Large intestine (tissue), 3 donors: ENCODE results near the gene APOC1. TPM values are rescaled to one million over a fixed set of nuclear protein-coding genes. Genes with fewer than 3 reads are reported as not detected.
"Not testable (repeated sequence)": the region's sequence is repeated elsewhere in the genome, so short reads cannot be mapped to it uniquely, and the experiment has no call there.

ENCODE experiments used
- DNase-seq, 2 donors: peaks; one replicate each; pipeline versions ENCODE4 v3.0.0 to v3.0.0-alpha.2; 2013
- H3K27ac ChIP-seq: one replicate; pipeline ENCODE4 v1.5.1; 2013; ENCODE audit warnings: low read length
- H3K27me3 ChIP-seq: 2 replicates; pipeline ENCODE4 v1.6.1; 2013; ENCODE audit warnings: low read length; ENCODE audit not compliant: control insufficient read depth, insufficient read depth
- H3K36me3 ChIP-seq: 2 replicates; pipeline ENCODE4 v1.6.1; 2013; ENCODE audit warnings: low read length; ENCODE audit not compliant: control insufficient read depth, insufficient read depth
- H3K4me1 ChIP-seq: one replicate; pipeline ENCODE4 v1.6.1; 2013; ENCODE audit warnings: low read length; ENCODE audit not compliant: control insufficient read depth, insufficient read depth
- H3K4me3 ChIP-seq: one replicate; pipeline ENCODE4 v1.5.1; 2013; ENCODE audit warnings: low read length
- H3K9me3 ChIP-seq: one replicate; pipeline ENCODE4 v1.6.1; 2013; ENCODE audit warnings: mild to moderate bottlenecking, low read depth, low read length, moderate library complexity; ENCODE audit not compliant: control insufficient read depth
- WGBS: methylation state at CpG from one replicate; pipeline ENCODE4 v1.1.5; 2013; ENCODE audit warnings: low lambda C conversion rate; ENCODE audit not compliant: insufficient coverage; 5-methylcytosine and 5-hydroxymethylcytosine counted together
- polyA plus RNA-seq: library from polyadenylated mRNA; unstranded; fragments of 120-200 nt; gene quantifications from one replicate; pipeline ENCODE4 v1.2.1, GENCODE V29; 2013

Gene APOC1
- polyA plus RNA-seq, 1 donor, result 11.3 TPM

- DNase-seq, H3K27ac ChIP-seq, H3K27me3 ChIP-seq, H3K9me3 ChIP-seq, H3K4me3 ChIP-seq, H3K36me3 ChIP-seq: not testable (repeated sequence)
- H3K4me1 ChIP-seq, result peaks cover 15% of the 10 kb centered on the region
- WGBS, result no CpG with 5 or more reads among the region's 6 CpGs
Observed at GRCh38 chr19:44911896-44912295, 2.5 kb upstream of the APOC1 start.

GRCh38 chr19:44912854-44913253, 1.6 kb upstream of the APOC1 start:
- Histone ChIP-seq H3K36me3 (no peaks in the 10 kb centered on the region), H3K27ac (no peak overlapping the region), H3K27me3 (peaks cover 2% of the 10 kb centered on the region), H3K4me1 (peaks cover 15% of the 10 kb centered on the region), H3K9me3 (peaks cover 3% of the 10 kb centered on the region), H3K4me3 (no peak overlapping the region)
- no CpG with 5 or more reads among the region's 6 CpGs for WGBS
- no peak for DNase-seq

- not testable (repeated sequence) for H3K27ac ChIP-seq, DNase-seq, H3K27me3 ChIP-seq, H3K9me3 ChIP-seq, H3K36me3 ChIP-seq
- WGBS, result 40% methylated on average over 2 of the region's 23 CpGs
- H3K4me1 ChIP-seq, result peaks cover 15% of the 10 kb centered on the region
- peak overlapping the region; percentile 58 for H3K4me3 ChIP-seq
Observed at GRCh38 chr19:44913512-44914432, 636 bp upstream of the APOC1 start.

- Histone ChIP-seq H3K4me1 (peaks cover 6% of the 10 kb centered on the region), H3K9me3 (no peaks in the 10 kb centered on the region), H3K36me3 (no peaks in the 10 kb centered on the region), H3K27ac (no peak overlapping the region), H3K4me3 (no peak overlapping the region), H3K27me3 (peaks cover 5% of the 10 kb centered on the region)
- DNase-seq, result no peak
- WGBS, result no CpG with 5 or more reads among the region's 8 CpGs
Observed at GRCh38 chr19:44924243-44924725, 9.9 kb downstream of the APOC1 start.

- peaks cover 6% of the 10 kb centered on the region for H3K4me1 ChIP-seq
- no peaks in the 10 kb centered on the region for H3K36me3 ChIP-seq
- H3K27me3 ChIP-seq, result peaks cover 5% of the 10 kb centered on the region
- WGBS, result no CpG with 5 or more reads among the region's 8 CpGs
- H3K4me3 ChIP-seq, result no peak overlapping the region
- no peaks in the 10 kb centered on the region for H3K9me3 ChIP-seq
- DNase-seq, result no peak
- H3K27ac ChIP-seq, result no peak overlapping the region
Observed at GRCh38 chr19:44925114-44925891, 10.9 kb downstream of the APOC1 start.

GRCh38 chr19:44926245-44927077, 12.1 kb downstream of the APOC1 start:
- not testable (repeated sequence) for H3K4me3 ChIP-seq, H3K4me1 ChIP-seq, H3K27ac ChIP-seq, H3K27me3 ChIP-seq, H3K36me3 ChIP-seq, DNase-seq, H3K9me3 ChIP-seq
- WGBS, result no CpG with 5 or more reads among the region's 19 CpGs

- no peak for DNase-seq
- Histone ChIP-seq H3K4me1 (peaks cover 6% of the 10 kb centered on the region), H3K27me3 (peaks cover 5% of the 10 kb centered on the region), H3K9me3 (no peaks in the 10 kb centered on the region), H3K4me3 (no peak overlapping the region), H3K36me3 (no peaks in the 10 kb centered on the region), H3K27ac (no peak overlapping the region)
- WGBS, result no CpG with 5 or more reads among the region's 5 CpGs
Observed at GRCh38 chr19:44927746-44928145, 13.3 kb downstream of the APOC1 start.

GRCh38 chr19:44930088-44930487, 15.7 kb downstream of the APOC1 start:
- H3K4me1 ChIP-seq, result peaks cover 6% of the 10 kb centered on the region

GRCh38 chr19:44931541-44931940, 17.1 kb downstream of the APOC1 start:
- 100% methylated on average over 1 of the region's 4 CpGs for WGBS
- H3K27me3 ChIP-seq, result no peaks in the 10 kb centered on the region
- DNase-seq, result no peak
- no peak overlapping the region for H3K27ac ChIP-seq
- H3K4me1 ChIP-seq, result peaks cover 6% of the 10 kb centered on the region
- no peaks in the 10 kb centered on the region for H3K36me3 ChIP-seq
- no peaks in the 10 kb centered on the region for H3K9me3 ChIP-seq
- no peak overlapping the region for H3K4me3 ChIP-seq

More at GRCh38 chr19:44930088-44930487, 15.7 kb downstream of the APOC1 start:
- no peaks in the 10 kb centered on the region for H3K9me3 ChIP-seq
- DNase-seq, result no peak
- H3K27ac ChIP-seq, result no peak overlapping the region
- no peaks in the 10 kb centered on the region for H3K27me3 ChIP-seq
- H3K36me3 ChIP-seq, result no peaks in the 10 kb centered on the region
- H3K4me3 ChIP-seq, result no peak overlapping the region
- WGBS, result 86% methylated on average over 3 of the region's 7 CpGs

- Histone ChIP-seq H3K4me1 (no peaks in the 10 kb centered on the region), H3K27me3 (no peaks in the 10 kb centered on the region), H3K36me3 (no peaks in the 10 kb centered on the region), H3K27ac (no peak overlapping the region), H3K4me3 (no peak overlapping the region), H3K9me3 (no peaks in the 10 kb centered on the region)
- no CpG with 5 or more reads among the region's 5 CpGs for WGBS
- DNase-seq, result no peak
Observed at GRCh38 chr19:44939668-44940067, 25.3 kb downstream of the APOC1 start.
